Hepatocyte (in vitro differentiated cells): ENCODE data around the gene REST. TPM values are rescaled to one million over a fixed set of nuclear protein-coding genes. Genes with fewer than 3 reads are reported as not detected.

Source experiments
- DNase-seq: peaks from one replicate; pipeline ENCODE4 v3.0.0-alpha.2; 2016; ENCODE audit warnings: low spot score
- H2AFZ ChIP-seq: fragments of 200-600 bp; sonication (generic); 2 replicates; pipeline ENCODE4 v1.6.0; 2016; ENCODE audit warnings: antibody characterized with exemption, mild to moderate bottlenecking
- H3K27ac ChIP-seq: fragments of 200-600 bp; sonication (generic); 2 replicates; pipeline ENCODE4 v1.5.1; 2016; ENCODE audit warnings: mild to moderate bottlenecking
- H3K27me3 ChIP-seq: fragments of 200-600 bp; sonication (generic); 2 replicates; pipeline ENCODE4 v1.6.1; 2016
- H3K36me3 ChIP-seq: fragments of 200-600 bp; sonication (generic); replicated peaks from 2 replicates; pipeline ENCODE4 v1.5.1; 2016; ENCODE audit warnings: low read depth; ENCODE audit not compliant: insufficient read depth
- H3K4me1 ChIP-seq: fragments of 200-600 bp; sonication (generic); 2 replicates; pipeline ENCODE4 v1.5.1; 2016; ENCODE audit warnings: mild to moderate bottlenecking, moderate library complexity; ENCODE audit not compliant: insufficient read depth
- H3K4me2 ChIP-seq: fragments of 200-600 bp; sonication (generic); 2 replicates; pipeline ENCODE4 v1.6.0; 2016
- H3K4me3 ChIP-seq: fragments of 200-600 bp; sonication (generic); 2 replicates; pipeline ENCODE4 v1.5.1; 2016; ENCODE audit warnings: mild to moderate bottlenecking
- H3K79me2 ChIP-seq: fragments of 200-600 bp; sonication (generic); 2 replicates; pipeline ENCODE4 v1.6.0; 2017; ENCODE audit warnings: mild to moderate bottlenecking
- H3K9me2 ChIP-seq: fragments of 200-600 bp; sonication (generic); replicated peaks from 2 replicates; pipeline ENCODE4 v1.6.0; 2017; ENCODE audit warnings: mild to moderate bottlenecking; ENCODE audit not compliant: insufficient read depth
- H3K9me3 ChIP-seq: fragments of 200-600 bp; sonication (generic); 2 replicates; pipeline ENCODE4 v1.5.1; 2016; ENCODE audit warnings: low read depth, mild to moderate bottlenecking
- H4K20me1 ChIP-seq: fragments of 200-600 bp; sonication (generic); 2 replicates; pipeline ENCODE4 v1.6.0; 2016; ENCODE audit warnings: mild to moderate bottlenecking; ENCODE audit not compliant: insufficient read depth, poor library complexity, severe bottlenecking
- EZH2 ChIP-seq: fragments of 200-600 bp; sonication (generic); IDR thresholded peaks from 2 replicates; pipeline ENCODE4 v1.6.1; 2016; ENCODE audit warnings: antibody characterized with exemption, mild to moderate bottlenecking, borderline replicate concordance
- EZH2phosphoT487 ChIP-seq: fragments of 200-600 bp; sonication (generic); IDR thresholded peaks from one replicate; pipeline ENCODE4 v1.6.1; 2018; ENCODE audit warnings: antibody characterized with exemption, mild to moderate bottlenecking, low read depth, moderate library complexity; ENCODE audit not compliant: unreplicated experiment, severe bottlenecking
- WGBS: methylation state at CpG from one replicate; pipeline ENCODE4 v1.1.6; 2016; ENCODE audit warnings: low lambda C conversion rate; ENCODE audit errors: missing lambda C conversion rate; 5-methylcytosine and 5-hydroxymethylcytosine counted together
- polyA plus RNA-seq: library from polyadenylated mRNA; unstranded; fragments of >200 nt; fragmentation: Nextera tagmentation; extraction: Ambion mirVana; gene quantifications from 2 replicates; pipeline ENCODE4 v1.2.1, GENCODE V29; 2016
- total RNA-seq: library from RNA; depleted of rRNA; stranded (reverse); fragments of >200 nt; gene quantifications from 2 replicates; pipeline ENCODE4 v1.2.3, GENCODE V29; 2014
- TF ChIP-seq, protein P1 (sequence below): fragments of 200-600 bp; sonication (generic); IDR thresholded peaks from 2 replicates; pipeline ENCODE4 v1.5.1; 2016; ENCODE audit warnings: antibody characterized with exemption, mild to moderate bottlenecking; ENCODE audit not compliant: poor library complexity

The REST gene
- total and polyA plus RNA-seq, 2 experiments from 2014 or later, result 50.5 to 64.0 TPM

GRCh38 chr4:56976837-56977320, 69.2 kb downstream of the REST start:
- Histone ChIP-seq H3K36me3 (no peaks in the 10 kb centered on the region), H4K20me1 (peaks cover 29% of the 10 kb centered on the region), H3K79me2 (peaks cover 70% of the 10 kb centered on the region), H3K4me1 (peaks cover 14% of the 10 kb centered on the region), H3K27me3 (no peaks in the 10 kb centered on the region), H3K9me2 (no peaks in the 10 kb centered on the region), H3K4me3 (peak overlapping the region; percentile 90), H3K9me3 (peaks cover 11% of the 10 kb centered on the region), H3K27ac (peak overlapping the region; percentile 77), H2AFZ (peak overlapping the region; percentile 94), H3K4me2 (peak overlapping the region; percentile 98)
- TF ChIP-seq EZH2, result no peak
- no peak for TF ChIP-seq EZH2phosphoT487
- peak; percentile 84 for DNase-seq
- under 1% methylated on average over 36 of the region's 46 CpGs for WGBS

GRCh38 chr4:56977321-56978012, 69.8 kb downstream of the REST start, which contains the start of gene NOA1:
Gene NOA1, minus strand, starts transcription at chr4:56977606. Its CDS starts 21 bp downstream, at chr4:56977585.
- H3K27me3 ChIP-seq, result no peaks in the 10 kb centered on the region
- peaks cover 11% of the 10 kb centered on the region for H3K9me3 ChIP-seq
- H3K27ac ChIP-seq, result peak within 1 kb of the TSS; percentile 91
- TF ChIP-seq, protein P1, sequence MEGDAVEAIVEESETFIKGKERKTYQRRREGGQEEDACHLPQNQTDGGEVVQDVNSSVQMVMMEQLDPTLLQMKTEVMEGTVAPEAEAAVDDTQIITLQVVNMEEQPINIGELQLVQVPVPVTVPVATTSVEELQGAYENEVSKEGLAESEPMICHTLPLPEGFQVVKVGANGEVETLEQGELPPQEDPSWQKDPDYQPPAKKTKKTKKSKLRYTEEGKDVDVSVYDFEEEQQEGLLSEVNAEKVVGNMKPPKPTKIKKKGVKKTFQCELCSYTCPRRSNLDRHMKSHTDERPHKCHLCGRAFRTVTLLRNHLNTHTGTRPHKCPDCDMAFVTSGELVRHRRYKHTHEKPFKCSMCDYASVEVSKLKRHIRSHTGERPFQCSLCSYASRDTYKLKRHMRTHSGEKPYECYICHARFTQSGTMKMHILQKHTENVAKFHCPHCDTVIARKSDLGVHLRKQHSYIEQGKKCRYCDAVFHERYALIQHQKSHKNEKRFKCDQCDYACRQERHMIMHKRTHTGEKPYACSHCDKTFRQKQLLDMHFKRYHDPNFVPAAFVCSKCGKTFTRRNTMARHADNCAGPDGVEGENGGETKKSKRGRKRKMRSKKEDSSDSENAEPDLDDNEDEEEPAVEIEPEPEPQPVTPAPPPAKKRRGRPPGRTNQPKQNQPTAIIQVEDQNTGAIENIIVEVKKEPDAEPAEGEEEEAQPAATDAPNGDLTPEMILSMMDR, result no peak
- TF ChIP-seq EZH2 (no peak), EZH2phosphoT487 (no peak)
- peaks cover 73% of the 10 kb centered on the region for H3K79me2 ChIP-seq
- H3K9me2 ChIP-seq, result no peaks in the 10 kb centered on the region
- H3K4me3 ChIP-seq, result peak within 1 kb of the TSS; percentile 90
- peaks cover 35% of the 10 kb centered on the region for H4K20me1 ChIP-seq
- peaks cover 14% of the 10 kb centered on the region for H3K4me1 ChIP-seq
- H2AFZ ChIP-seq, result peak within 1 kb of the TSS; percentile 94
- WGBS, result 2% methylated on average over 46 of the region's 51 CpGs
- peak within 1 kb of the TSS; percentile 98 for H3K4me2 ChIP-seq
- peak; percentile 98 for DNase-seq
- no peaks in the 10 kb centered on the region for H3K36me3 ChIP-seq

GRCh38 chr4:56978750-56979303, 71.1 kb downstream of the REST start, which contains the start of gene POLR2B:
Gene POLR2B, plus strand, starts transcription at chr4:56978896. Its CDS starts 90 bp downstream, at chr4:56978986.
- Histone ChIP-seq H3K36me3 (no peaks in the 10 kb centered on the region), H3K4me3 (peak within 1 kb of the TSS; percentile 56), H2AFZ (peak within 1 kb of the TSS; percentile 45), H3K9me2 (no peaks in the 10 kb centered on the region), H3K79me2 (peaks cover 78% of the 10 kb centered on the region), H3K27ac (peak within 1 kb of the TSS; percentile 91), H4K20me1 (peaks cover 46% of the 10 kb centered on the region), H3K27me3 (no peaks in the 10 kb centered on the region), H3K4me2 (peak within 1 kb of the TSS; percentile 69), H3K9me3 (peaks cover under 1% of the 10 kb centered on the region), H3K4me1 (peaks cover 14% of the 10 kb centered on the region)
- under 1% methylated on average over 37 of the region's 37 CpGs for WGBS
- peak; percentile 96 for DNase-seq
- TF ChIP-seq EZH2phosphoT487 (no peak), EZH2 (no peak)
- TF ChIP-seq, protein P1, result no peak
